ENCODE measurements around the gene ATP1A1.

The ATP1A1 gene

GRCh38 chr1:116379057-116379630 is 6.1 kb downstream of the ATP1A1 start (continued):
- TF ChIP-seq OSR1 (CRISPR knock-in tag; IDR thresholded peaks at IDR 0.05) (no peak), ZFP30 (CRISPR knock-in tag; IDR thresholded peaks at IDR 0.05) (no peak)
- TF ChIP-seq, protein P1, sequence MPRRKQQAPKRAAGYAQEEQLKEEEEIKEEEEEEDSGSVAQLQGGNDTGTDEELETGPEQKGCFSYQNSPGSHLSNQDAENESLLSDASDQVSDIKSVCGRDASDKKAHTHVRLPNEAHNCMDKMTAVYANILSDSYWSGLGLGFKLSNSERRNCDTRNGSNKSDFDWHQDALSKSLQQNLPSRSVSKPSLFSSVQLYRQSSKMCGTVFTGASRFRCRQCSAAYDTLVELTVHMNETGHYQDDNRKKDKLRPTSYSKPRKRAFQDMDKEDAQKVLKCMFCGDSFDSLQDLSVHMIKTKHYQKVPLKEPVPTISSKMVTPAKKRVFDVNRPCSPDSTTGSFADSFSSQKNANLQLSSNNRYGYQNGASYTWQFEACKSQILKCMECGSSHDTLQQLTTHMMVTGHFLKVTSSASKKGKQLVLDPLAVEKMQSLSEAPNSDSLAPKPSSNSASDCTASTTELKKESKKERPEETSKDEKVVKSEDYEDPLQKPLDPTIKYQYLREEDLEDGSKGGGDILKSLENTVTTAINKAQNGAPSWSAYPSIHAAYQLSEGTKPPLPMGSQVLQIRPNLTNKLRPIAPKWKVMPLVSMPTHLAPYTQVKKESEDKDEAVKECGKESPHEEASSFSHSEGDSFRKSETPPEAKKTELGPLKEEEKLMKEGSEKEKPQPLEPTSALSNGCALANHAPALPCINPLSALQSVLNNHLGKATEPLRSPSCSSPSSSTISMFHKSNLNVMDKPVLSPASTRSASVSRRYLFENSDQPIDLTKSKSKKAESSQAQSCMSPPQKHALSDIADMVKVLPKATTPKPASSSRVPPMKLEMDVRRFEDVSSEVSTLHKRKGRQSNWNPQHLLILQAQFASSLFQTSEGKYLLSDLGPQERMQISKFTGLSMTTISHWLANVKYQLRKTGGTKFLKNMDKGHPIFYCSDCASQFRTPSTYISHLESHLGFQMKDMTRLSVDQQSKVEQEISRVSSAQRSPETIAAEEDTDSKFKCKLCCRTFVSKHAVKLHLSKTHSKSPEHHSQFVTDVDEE (CRISPR knock-in tag; IDR thresholded peaks at IDR 0.05), result no peak

GRCh38 chr1:116379674-116380498 is 6.8 kb downstream of the ATP1A1 start:
- no peak for ATAC-seq
- TF ChIP-seq RARB (CRISPR knock-in tag; IDR thresholded peaks at IDR 0.05) (no peak), ZNF8 (CRISPR knock-in tag; IDR thresholded peaks at IDR 0.05) (no peak), ISL1 (CRISPR knock-in tag; IDR thresholded peaks at IDR 0.05) (no peak), TCF4 (CRISPR knock-in tag; IDR thresholded peaks at IDR 0.05; ENCODE audit: borderline replicate concordance) (no peak), CSRNP3 (CRISPR knock-in tag; IDR thresholded peaks at IDR 0.05) (no peak), BACH2 (CRISPR knock-in tag; IDR thresholded peaks at IDR 0.05; ENCODE audit: borderline replicate concordance) (no peak), ZFP3 (CRISPR knock-in tag; IDR thresholded peaks at IDR 0.05) (no peak)

- TF ChIP-seq BACH2 (CRISPR knock-in tag; IDR thresholded peaks at IDR 0.05; ENCODE audit: borderline replicate concordance), result no peak
- TF ChIP-seq TCF4 (CRISPR knock-in tag; IDR thresholded peaks at IDR 0.05; ENCODE audit: borderline replicate concordance), result no peak
- no peak for TF ChIP-seq ZNF565 (CRISPR knock-in tag; conservative IDR thresholded peaks at IDR 0.05; ENCODE audit: low read depth)
- TF ChIP-seq, protein P2, sequence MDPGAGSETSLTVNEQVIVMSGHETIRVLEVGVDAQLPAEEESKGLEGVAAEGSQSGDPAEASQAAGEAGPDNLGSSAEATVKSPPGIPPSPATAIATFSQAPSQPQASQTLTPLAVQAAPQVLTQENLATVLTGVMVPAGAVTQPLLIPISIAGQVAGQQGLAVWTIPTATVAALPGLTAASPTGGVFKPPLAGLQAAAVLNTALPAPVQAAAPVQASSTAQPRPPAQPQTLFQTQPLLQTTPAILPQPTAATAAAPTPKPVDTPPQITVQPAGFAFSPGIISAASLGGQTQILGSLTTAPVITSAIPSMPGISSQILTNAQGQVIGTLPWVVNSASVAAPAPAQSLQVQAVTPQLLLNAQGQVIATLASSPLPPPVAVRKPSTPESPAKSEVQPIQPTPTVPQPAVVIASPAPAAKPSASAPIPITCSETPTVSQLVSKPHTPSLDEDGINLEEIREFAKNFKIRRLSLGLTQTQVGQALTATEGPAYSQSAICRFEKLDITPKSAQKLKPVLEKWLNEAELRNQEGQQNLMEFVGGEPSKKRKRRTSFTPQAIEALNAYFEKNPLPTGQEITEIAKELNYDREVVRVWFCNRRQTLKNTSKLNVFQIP (CRISPR knock-in tag; IDR thresholded peaks at IDR 0.05; ENCODE audit: borderline replicate concordance, low read depth), result no peak
- TF ChIP-seq CREB5 (CRISPR knock-in tag; IDR thresholded peaks at IDR 0.05; ENCODE audit: low read depth), result no peak
- TF ChIP-seq RARB (CRISPR knock-in tag; IDR thresholded peaks at IDR 0.05), result no peak
- no peak for TF ChIP-seq GLIS3 (CRISPR knock-in tag; IDR thresholded peaks at IDR 0.05)
- no peak for TF ChIP-seq OSR1 (CRISPR knock-in tag; IDR thresholded peaks at IDR 0.05)
- TF ChIP-seq ZFP3 (CRISPR knock-in tag; IDR thresholded peaks at IDR 0.05), result no peak
- no peak for TF ChIP-seq PPARA (CRISPR knock-in tag; IDR thresholded peaks at IDR 0.05; ENCODE audit: borderline replicate concordance)
- TF ChIP-seq ZFP30 (CRISPR knock-in tag; IDR thresholded peaks at IDR 0.05), result no peak
- no peak for TF ChIP-seq ESRRG (CRISPR knock-in tag; IDR thresholded peaks at IDR 0.05)
- no peak for TF ChIP-seq ISL1 (CRISPR knock-in tag; IDR thresholded peaks at IDR 0.05)
- no peak for TF ChIP-seq TOX (CRISPR knock-in tag; IDR thresholded peaks at IDR 0.05; ENCODE audit: borderline replicate concordance)
- ATAC-seq, result no peak
These were observed 7.6 kb downstream of the ATP1A1 start for GRCh38 chr1:116380499-116381242.

DNA sequence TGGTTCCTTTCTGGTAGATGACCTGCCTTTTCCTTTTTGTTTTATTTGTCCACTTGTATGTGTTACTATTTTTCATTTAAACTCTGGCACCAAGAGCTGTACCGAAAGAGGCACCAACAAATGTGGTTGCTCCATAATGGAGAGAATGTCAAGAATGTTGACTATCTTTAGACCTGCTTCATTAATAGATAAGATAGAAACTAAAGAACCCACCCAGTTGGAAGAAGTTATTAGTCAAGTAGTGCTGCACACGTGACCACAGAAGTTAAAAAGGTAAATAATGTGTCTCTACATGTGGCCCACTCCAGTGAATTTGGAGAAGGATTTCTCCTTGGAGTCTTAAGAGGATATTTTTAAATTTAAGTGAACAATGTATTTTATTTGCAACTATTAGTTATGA is 9.3 kb downstream of the ATP1A1 start:
- TF ChIP-seq OSR1 (CRISPR knock-in tag; IDR thresholded peaks at IDR 0.05) (no peak), ISL1 (CRISPR knock-in tag; IDR thresholded peaks at IDR 0.05) (peak; percentile 14; the same call in 1 of the 2 replicates)
- ATAC-seq, result no peak
